Right atrium auricular region (tissue), 2 donors: ENCODE data around the gene CCNH. TPM values are rescaled to one million over a fixed set of nuclear protein-coding genes. Genes with fewer than 3 reads are reported as not detected.

ENCODE experiments used
- DNase-seq: peaks from one replicate; pipeline ENCODE4 v3.0.0-alpha.2; 2019; ENCODE audit warnings: low spot score
- H3K27ac ChIP-seq, 2 donors: fragments of 200-600 bp; sonication (generic); 1 replicate in 1 of 2; 2 replicates in 1 of 2; pipeline ENCODE4 v1.5.1; 2016 to 2019
- H3K27me3 ChIP-seq, 2 donors: fragments of 200-600 bp; sonication (generic); one replicate each; pipeline versions ENCODE4 v1.5.1 to v1.6.0; 2017 to 2019
- H3K36me3 ChIP-seq: fragments of 200-600 bp; sonication (generic); one replicate; pipeline ENCODE4 v1.5.1; 2016
- H3K4me1 ChIP-seq, 2 donors: fragments of 200-600 bp; sonication (generic); one replicate each; pipeline versions ENCODE4 v1.5.1 to v1.6.0; 2017 to 2019
- H3K4me3 ChIP-seq, 2 donors: fragments of 200-600 bp; sonication (generic); 1 replicate in 1 of 2; 2 replicates in 1 of 2; pipeline ENCODE4 v1.5.1; 2017 to 2019; ENCODE audit warnings: mild to moderate bottlenecking in 1 of 2, moderate library complexity in 1 of 2
- H3K9me3 ChIP-seq, 2 donors: fragments of 200-600 bp; sonication (generic); one replicate each; pipeline ENCODE4 v1.5.1; 2019
- CTCF ChIP-seq, 2 donors: fragments of 200-600 bp; sonication (generic); IDR thresholded peaks; one replicate each; pipeline ENCODE4 v1.5.1; 2019; ENCODE audit warnings: antibody characterized with exemption in 2 of 2
- total RNA-seq, 2 donors: library from RNA; depleted of rRNA; stranded (reverse); fragments of >200 nt; gene quantifications; one replicate each; pipeline ENCODE4 v1.1.0, GENCODE V29; 2016

The CCNH gene
- total RNA-seq, 2 donors from 2014 or later: 37.9 to 55.6 TPM

GRCh38 chr5:87438231-87438630 is 25.5 kb upstream of the CCNH start:
- peaks cover 0 to 12% of the 10 kb centered on the region in 2 donors for H3K9me3 ChIP-seq
- H3K36me3 ChIP-seq: no peaks in the 10 kb centered on the region
- H3K27ac ChIP-seq: no peak overlapping the region
- no peak for TF ChIP-seq CTCF (IDR thresholded peaks at IDR 0.05)
- no peak for DNase-seq
- no peaks in the 10 kb centered on the region for H3K4me1 ChIP-seq
- no peak overlapping the region for H3K4me3 ChIP-seq
- no peaks in the 10 kb centered on the region for H3K27me3 ChIP-seq

GRCh38 chr5:87437724-87438123 is 25.0 kb upstream of the CCNH start:
- Histone ChIP-seq H3K9me3 (peaks cover 0 to 12% of the 10 kb centered on the region in 2 donors), H3K36me3 (no peaks in the 10 kb centered on the region), H3K27me3 (no peaks in the 10 kb centered on the region), H3K27ac (no peak overlapping the region), H3K4me1 (no peaks in the 10 kb centered on the region), H3K4me3 (no peak overlapping the region)
- no peak for DNase-seq
- no peak for TF ChIP-seq CTCF (IDR thresholded peaks at IDR 0.05)

GRCh38 chr5:87435144-87435694 is 22.5 kb upstream of the CCNH start:
- Histone ChIP-seq H3K27ac (no peak overlapping the region), H3K4me1 (no peaks in the 10 kb centered on the region), H3K4me3 (no peak overlapping the region), H3K27me3 (no peaks in the 10 kb centered on the region), H3K9me3 (peaks cover 0 to 12% of the 10 kb centered on the region in 2 donors), H3K36me3 (no peaks in the 10 kb centered on the region)
- TF ChIP-seq CTCF (IDR thresholded peaks at IDR 0.05): no peak
- DNase-seq: no peak

DNA sequence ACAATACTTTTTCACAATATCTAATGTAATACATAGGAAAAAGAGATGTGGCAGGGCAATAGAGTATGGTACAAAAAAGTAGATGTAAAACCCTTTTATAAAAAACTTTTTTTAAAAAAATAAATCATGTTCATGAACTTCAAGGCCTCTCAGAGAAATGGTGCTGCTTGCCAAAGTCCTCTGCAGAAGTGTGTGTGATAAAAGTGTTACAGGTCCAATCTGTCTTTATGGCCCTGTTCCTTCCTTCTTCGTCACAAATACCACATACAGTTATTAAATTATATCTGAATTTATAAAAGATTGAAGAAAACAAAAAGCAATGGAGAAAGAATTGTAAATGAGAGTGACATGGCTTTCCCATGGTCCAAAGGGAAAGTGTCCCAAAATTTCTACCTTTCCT is 21.7 kb upstream of the CCNH start:
- no peak overlapping the region for H3K27ac ChIP-seq
- no peak for DNase-seq
- no peak for TF ChIP-seq CTCF (IDR thresholded peaks at IDR 0.05)
- no peaks in the 10 kb centered on the region for H3K36me3 ChIP-seq
- no peaks in the 10 kb centered on the region for H3K4me1 ChIP-seq
- no peak overlapping the region for H3K4me3 ChIP-seq
- no peaks in the 10 kb centered on the region for H3K27me3 ChIP-seq
- H3K9me3 ChIP-seq: peaks cover 0 to 5% of the 10 kb centered on the region in 2 donors

DNA sequence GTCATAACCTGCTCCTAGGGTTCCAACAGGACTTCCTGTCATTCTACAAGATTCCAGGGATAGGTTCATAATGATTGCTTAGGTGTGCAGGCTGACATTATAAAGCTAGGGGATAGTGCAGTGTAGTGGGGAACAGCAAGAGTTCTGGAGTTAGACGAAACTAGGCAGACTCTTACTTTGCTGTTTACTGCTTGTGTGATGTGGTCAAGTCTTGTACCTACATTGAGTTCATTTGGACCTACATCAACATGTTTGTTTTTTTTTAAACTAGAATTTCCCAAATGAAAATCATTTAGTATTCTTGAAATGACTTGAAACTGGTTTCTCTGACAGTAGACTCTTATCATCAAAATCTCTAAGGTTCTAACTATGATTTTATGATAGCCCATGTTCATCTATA is 21.2 kb upstream of the CCNH start:
- no peak overlapping the region for H3K4me3 ChIP-seq
- no peak for TF ChIP-seq CTCF (IDR thresholded peaks at IDR 0.05)
- H3K9me3 ChIP-seq: no peaks in the 10 kb centered on the region
- H3K27ac ChIP-seq: no peak overlapping the region
- no peaks in the 10 kb centered on the region for H3K36me3 ChIP-seq
- no peaks in the 10 kb centered on the region for H3K4me1 ChIP-seq
- no peak for DNase-seq
- H3K27me3 ChIP-seq: no peaks in the 10 kb centered on the region

- H3K9me3 ChIP-seq: no peaks in the 10 kb centered on the region
- H3K4me1 ChIP-seq: no peaks in the 10 kb centered on the region
Measured at GRCh38 chr5:87432460-87432859, 19.7 kb upstream of the CCNH start.

More at GRCh38 chr5:87432460-87432859, 19.7 kb upstream of the CCNH start:
- no peak overlapping the region for H3K4me3 ChIP-seq
- H3K36me3 ChIP-seq: no peaks in the 10 kb centered on the region
- H3K27ac ChIP-seq: no peak overlapping the region
- H3K27me3 ChIP-seq: no peaks in the 10 kb centered on the region
- DNase-seq: no peak
- TF ChIP-seq CTCF (IDR thresholded peaks at IDR 0.05): no peak
